ENCODE results near the gene SSR4.

The SSR4 gene

GRCh38 chrX:153781428-153782047, 12.9 kb upstream of the SSR4 start:
- Histone ChIP-seq H3K4me1 (ENCODE audit: insufficient read depth, low read length, severe bottlenecking) (peaks cover 3% of the 10 kb centered on the region), H3K9me3 (ENCODE audit: low read length) (no peaks in the 10 kb centered on the region), H2AFZ (ENCODE audit: low read length) (no peak overlapping the region), H3K4me3 (ENCODE audit: low read depth, low read length, poor library complexity, severe bottlenecking) (no peak overlapping the region), H3F3A (ENCODE audit: insufficient read depth, low read length) (no peaks in the 10 kb centered on the region), H3K9ac (ENCODE audit: low read length) (no peak overlapping the region), H3K9me2 (ENCODE audit: low read depth, low read length) (no peaks in the 10 kb centered on the region), H3K79me2 (ENCODE audit: insufficient read depth, low read length) (no peaks in the 10 kb centered on the region), H3K27me3 (ENCODE audit: insufficient read depth, low read length) (no peaks in the 10 kb centered on the region), H3K27ac (ENCODE audit: low read depth, low read length, poor library complexity, severe bottlenecking) (no peak overlapping the region), H4K20me1 (ENCODE audit: insufficient read depth, low read length) (no peaks in the 10 kb centered on the region), H3K4me2 (ENCODE audit: low read length) (no peak overlapping the region), H3K36me3 (ENCODE audit: insufficient read depth, low read length) (peaks cover 11% of the 10 kb centered on the region)
- TF ChIP-seq EZH2 (IDR thresholded peaks at IDR 0.05; ENCODE audit: borderline replicate concordance, low read length): no peak
- no peak for TF ChIP-seq CTCF (IDR thresholded peaks at IDR 0.05; ENCODE audit: low read length)

GRCh38 chrX:153782313-153782712, 12.2 kb upstream of the SSR4 start:
- no peaks in the 10 kb centered on the region for H3F3A ChIP-seq (ENCODE audit: insufficient read depth, low read length)
- no peak overlapping the region for H3K4me2 ChIP-seq (ENCODE audit: low read length)
- H2AFZ ChIP-seq (ENCODE audit: low read length): no peak overlapping the region
- peaks cover 16% of the 10 kb centered on the region for H3K36me3 ChIP-seq (ENCODE audit: insufficient read depth, low read length)
- no peaks in the 10 kb centered on the region for H3K9me3 ChIP-seq (ENCODE audit: low read length)
- no peak overlapping the region for H3K9ac ChIP-seq (ENCODE audit: low read length)
- H3K79me2 ChIP-seq (ENCODE audit: insufficient read depth, low read length): no peaks in the 10 kb centered on the region
- no peaks in the 10 kb centered on the region for H3K9me2 ChIP-seq (ENCODE audit: low read depth, low read length)
- H3K4me3 ChIP-seq (ENCODE audit: low read depth, low read length, poor library complexity, severe bottlenecking): no peak overlapping the region
- no peak overlapping the region for H3K27ac ChIP-seq (ENCODE audit: low read depth, low read length, poor library complexity, severe bottlenecking)
- H3K27me3 ChIP-seq (ENCODE audit: insufficient read depth, low read length): no peaks in the 10 kb centered on the region
- H3K4me1 ChIP-seq (ENCODE audit: insufficient read depth, low read length, severe bottlenecking): peaks cover 3% of the 10 kb centered on the region
- no peaks in the 10 kb centered on the region for H4K20me1 ChIP-seq (ENCODE audit: insufficient read depth, low read length)
- TF ChIP-seq CTCF (IDR thresholded peaks at IDR 0.05; ENCODE audit: low read length) (peak; percentile 13; the same call in 1 of the 2 replicates), EZH2 (IDR thresholded peaks at IDR 0.05; ENCODE audit: borderline replicate concordance, low read length) (no peak)

- Histone ChIP-seq H3K9ac (ENCODE audit: low read length) (no peak overlapping the region), H3K36me3 (ENCODE audit: insufficient read depth, low read length) (peaks cover 16% of the 10 kb centered on the region), H3K27ac (ENCODE audit: low read depth, low read length, poor library complexity, severe bottlenecking) (no peak overlapping the region), H3K79me2 (ENCODE audit: insufficient read depth, low read length) (no peaks in the 10 kb centered on the region), H2AFZ (ENCODE audit: low read length) (no peak overlapping the region), H3K9me3 (ENCODE audit: low read length) (no peaks in the 10 kb centered on the region), H3K4me3 (ENCODE audit: low read depth, low read length, poor library complexity, severe bottlenecking) (no peak overlapping the region), H3K9me2 (ENCODE audit: low read depth, low read length) (no peaks in the 10 kb centered on the region), H3K4me1 (ENCODE audit: insufficient read depth, low read length, severe bottlenecking) (peaks cover 3% of the 10 kb centered on the region), H3F3A (ENCODE audit: insufficient read depth, low read length) (no peaks in the 10 kb centered on the region), H3K27me3 (ENCODE audit: insufficient read depth, low read length) (no peaks in the 10 kb centered on the region), H4K20me1 (ENCODE audit: insufficient read depth, low read length) (no peaks in the 10 kb centered on the region), H3K4me2 (ENCODE audit: low read length) (no peak overlapping the region)
- no peak for TF ChIP-seq CTCF (IDR thresholded peaks at IDR 0.05; ENCODE audit: low read length)
- TF ChIP-seq EZH2 (IDR thresholded peaks at IDR 0.05; ENCODE audit: borderline replicate concordance, low read length): no peak
Measured at GRCh38 chrX:153782871-153783270, 11.6 kb upstream of the SSR4 start.
